Neutrophil (primary cell): ENCODE data around the gene SLC25A48.

Experiments used
- H3K27ac ChIP-seq: fragments of 200-600 bp; sonication (generic); 2 replicates; pipeline ENCODE4 v1.5.1; 2016; ENCODE audit warnings: mild to moderate bottlenecking, moderate library complexity
- H3K27me3 ChIP-seq: fragments of 200-600 bp; sonication (generic); 2 replicates; pipeline ENCODE4 v1.6.0; 2016; ENCODE audit warnings: mild to moderate bottlenecking
- H3K36me3 ChIP-seq: fragments of 200-600 bp; sonication (generic); 2 replicates; pipeline ENCODE4 v1.5.1; 2017
- H3K4me1 ChIP-seq, 2 experiments: fragments of 200-600 bp in 1 of 2; sonication (generic) in 1 of 2; 1 replicate in 1 of 2; 2 replicates in 1 of 2; pipeline versions ENCODE4 v1.5.1 to v1.6.1; 2013 to 2016; ENCODE audit warnings: low read depth in 1 of 2, low read length in 1 of 2, mild to moderate bottlenecking in 1 of 2, moderate library complexity in 1 of 2; ENCODE audit not compliant: control insufficient read depth in 1 of 2, insufficient read depth in 1 of 2
- H3K4me3 ChIP-seq, 2 experiments: fragments of 200-600 bp in 1 of 2; sonication (generic) in 1 of 2; 1 replicate in 1 of 2; 2 replicates in 1 of 2; pipeline ENCODE4 v1.5.1; 2013 to 2016; ENCODE audit warnings: low read depth in 1 of 2, low read length in 1 of 2, mild to moderate bottlenecking in 1 of 2, moderate library complexity in 1 of 2
- H3K9me3 ChIP-seq: fragments of 200-600 bp; sonication (generic); 2 replicates; pipeline ENCODE4 v1.5.1; 2016
- CTCF ChIP-seq: fragments of 200-600 bp; sonication (generic); IDR thresholded peaks from 2 replicates; pipeline ENCODE4 v1.5.1; 2016; ENCODE audit warnings: antibody characterized with exemption

SLC25A48 gene

GRCh38 chr5:135814316-135814715 lies 20.1 kb upstream of the SLC25A48 start:
- Histone ChIP-seq H3K27ac (no peak overlapping the region), H3K4me1 (no peaks in the 10 kb centered on the region), H3K27me3 (peaks cover 20% of the 10 kb centered on the region), H3K4me3 (no peak overlapping the region), H3K9me3 (no peaks in the 10 kb centered on the region), H3K36me3 (no peaks in the 10 kb centered on the region)
- TF ChIP-seq CTCF = no peak

GRCh38 chr5:135814812-135815211 lies 19.7 kb upstream of the SLC25A48 start:
- Histone ChIP-seq H3K4me1 (no peaks in the 10 kb centered on the region), H3K9me3 (no peaks in the 10 kb centered on the region), H3K27me3 (peaks cover 20% of the 10 kb centered on the region), H3K4me3 (no peak overlapping the region), H3K36me3 (no peaks in the 10 kb centered on the region), H3K27ac (no peak overlapping the region)
- TF ChIP-seq CTCF = no peak

GRCh38 chr5:135821061-135821801 lies 13.2 kb upstream of the SLC25A48 start:
- H3K27me3 ChIP-seq = peaks cover 20% of the 10 kb centered on the region
- no peak for TF ChIP-seq CTCF
- no peaks in the 10 kb centered on the region for H3K9me3 ChIP-seq
- H3K36me3 ChIP-seq = no peaks in the 10 kb centered on the region
- no peaks in the 10 kb centered on the region for H3K4me1 ChIP-seq
- H3K27ac ChIP-seq = no peak overlapping the region
- no peak overlapping the region for H3K4me3 ChIP-seq

- Histone ChIP-seq H3K4me1 (no peaks in the 10 kb centered on the region), H3K27me3 (peaks cover 19% of the 10 kb centered on the region), H3K9me3 (no peaks in the 10 kb centered on the region), H3K36me3 (no peaks in the 10 kb centered on the region), H3K4me3 (no peak overlapping the region), H3K27ac (no peak overlapping the region)
- no peak for TF ChIP-seq CTCF
Measured at GRCh38 chr5:135821802-135822201, 12.7 kb upstream of the SLC25A48 start.

GRCh38 chr5:135822286-135822685 lies 12.2 kb upstream of the SLC25A48 start:
- Histone ChIP-seq H3K9me3 (no peaks in the 10 kb centered on the region), H3K27me3 (peaks cover 15% of the 10 kb centered on the region), H3K4me1 (no peaks in the 10 kb centered on the region), H3K36me3 (no peaks in the 10 kb centered on the region), H3K4me3 (no peak overlapping the region), H3K27ac (no peak overlapping the region)
- no peak for TF ChIP-seq CTCF
